ENCODE measurements around the gene ANKRD1.
"Not testable (repeated sequence)": the region's sequence is repeated elsewhere in the genome, so short reads cannot be mapped to it uniquely, and the experiment has no call there.

Gene ANKRD1

DNA sequence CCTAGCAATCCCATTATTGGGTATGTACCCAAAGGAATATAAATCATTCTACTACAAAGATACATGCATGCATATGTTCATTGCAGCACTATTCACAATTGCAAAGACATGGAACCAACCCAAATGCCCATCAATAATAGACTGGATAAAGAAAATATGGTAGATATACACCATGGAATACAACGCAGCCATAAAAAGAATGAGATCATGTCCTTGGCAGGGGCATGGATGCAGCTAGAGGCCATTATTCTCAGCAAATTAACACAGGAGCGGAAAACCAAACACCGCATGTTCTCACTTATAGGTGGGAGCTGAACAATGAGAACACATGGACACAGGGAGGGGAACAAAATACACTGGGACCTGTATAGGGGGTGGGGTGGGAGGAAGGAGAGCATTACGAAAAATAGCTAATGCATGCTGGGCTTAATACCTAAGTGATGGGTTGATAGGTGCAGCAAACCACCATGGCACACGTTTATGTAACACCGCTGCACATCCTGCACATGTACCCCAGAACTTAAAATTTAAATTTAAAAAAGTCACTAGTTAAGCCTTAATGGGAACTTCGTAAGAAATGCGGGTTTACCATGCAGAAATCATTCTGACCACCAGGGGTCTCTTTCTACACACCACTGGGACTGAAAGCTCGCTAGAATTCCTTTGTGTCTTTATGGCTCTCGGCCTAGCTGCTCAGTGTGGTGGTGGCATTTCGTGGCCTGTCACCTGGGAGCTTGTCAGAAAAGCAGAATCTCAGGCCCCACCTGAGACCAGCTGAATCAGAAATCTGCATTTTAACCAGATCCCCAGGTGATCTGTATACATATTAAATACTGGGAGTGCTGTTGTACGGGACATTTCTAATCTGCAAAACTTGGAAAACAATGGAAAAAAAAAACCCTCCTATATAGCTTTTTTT lies 9.5 kb downstream of the ANKRD1 start:
- DNase-seq = peak; percentile 16

DNA sequence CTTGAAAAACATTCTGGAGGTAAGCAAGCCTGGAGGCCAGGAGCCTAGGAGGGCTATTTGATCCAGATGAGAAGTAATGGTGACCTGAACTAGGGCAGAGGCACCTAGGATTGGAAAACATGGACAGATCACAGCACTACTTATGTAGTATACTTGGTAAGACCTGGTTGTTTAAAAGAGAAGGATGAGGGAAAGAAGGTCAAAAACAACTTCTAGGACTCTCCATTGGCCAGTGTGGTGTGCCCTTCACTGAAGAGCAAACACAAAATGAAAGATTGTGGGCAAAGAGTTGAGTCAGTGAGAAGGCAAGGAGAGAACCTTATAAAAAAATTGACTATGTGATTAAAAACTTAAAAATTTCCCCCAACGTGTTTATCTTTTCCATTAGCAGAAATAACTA lies 14.3 kb downstream of the ANKRD1 start:
- no peak for DNase-seq

DNA sequence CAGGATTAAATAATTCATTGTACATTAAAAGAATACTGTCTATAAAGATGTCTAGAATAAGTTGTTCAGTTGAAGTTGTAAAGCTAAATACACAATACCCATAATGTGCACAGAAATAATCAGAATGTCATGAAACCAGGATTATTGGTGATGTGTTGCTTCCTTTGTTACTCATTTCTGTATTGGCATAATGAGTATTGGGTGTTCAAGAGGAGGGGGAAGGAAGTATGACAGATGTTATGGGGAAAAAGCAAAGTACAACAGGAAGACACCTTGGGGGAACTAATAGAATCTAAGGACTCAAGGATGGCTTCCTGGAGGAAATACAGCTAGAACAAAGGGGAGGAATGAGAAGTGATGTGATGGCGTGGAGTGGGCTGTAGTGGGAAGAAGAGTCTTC lies 15.0 kb downstream of the ANKRD1 start:
- no peak for DNase-seq

DNA sequence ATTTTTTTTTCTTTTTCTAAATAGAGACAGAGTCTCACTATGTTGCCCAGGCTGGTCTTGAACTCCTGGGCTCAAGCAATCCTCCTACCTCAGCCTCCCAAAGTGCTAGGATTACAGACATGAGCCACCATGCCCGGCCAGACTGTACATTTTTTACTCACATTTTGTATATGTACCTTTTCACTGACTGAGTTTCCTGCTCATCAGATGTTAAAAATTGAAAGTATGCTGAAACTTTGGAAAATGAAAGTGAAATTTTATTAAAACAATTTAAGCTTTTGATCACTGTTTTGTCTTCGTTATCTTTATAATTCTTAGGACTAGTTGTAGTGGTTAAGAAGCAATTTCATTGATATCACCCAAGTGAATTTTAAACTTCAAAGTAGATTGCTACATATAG lies 24.0 kb downstream of the ANKRD1 start:
- DNase-seq = not testable (repeated sequence)

DNA sequence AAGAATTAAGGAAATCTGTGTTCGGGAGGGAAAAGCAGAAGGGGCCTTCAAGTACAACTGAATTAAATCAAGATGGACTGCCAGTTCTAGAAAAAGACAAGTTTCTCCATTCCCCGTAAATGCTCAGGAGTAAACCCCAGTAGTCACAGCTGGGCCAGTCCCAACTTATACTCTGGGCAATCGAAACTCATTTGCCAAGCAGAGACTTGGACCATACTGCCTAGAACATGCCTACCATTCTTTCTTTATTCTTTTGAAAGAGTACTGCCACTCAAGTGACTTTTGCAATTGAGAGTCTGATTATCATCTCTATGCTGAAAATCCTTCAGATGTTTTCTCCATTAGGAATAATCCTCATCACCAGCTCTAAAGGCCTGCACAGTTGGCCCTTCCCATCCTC lies 27.7 kb downstream of the ANKRD1 start:
- DNase-seq = no peak

DNA sequence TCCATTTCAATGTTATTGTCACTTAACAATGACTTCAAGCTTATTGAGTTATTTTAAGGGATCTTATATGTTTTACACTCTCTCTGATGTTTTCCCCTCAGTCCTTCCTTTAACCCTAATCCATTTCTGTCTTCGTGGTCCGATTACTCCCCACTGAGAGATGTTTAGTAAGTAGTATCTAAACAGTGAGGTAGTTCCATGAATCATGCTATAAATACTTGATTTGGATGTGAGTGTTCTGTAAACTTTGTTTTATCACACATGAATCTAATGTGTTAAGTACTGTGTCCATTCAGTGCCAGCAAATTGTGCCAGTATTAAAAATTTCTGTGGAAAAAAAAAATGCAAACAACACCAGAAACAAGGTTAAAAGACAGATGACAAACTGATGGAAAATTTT lies 30.5 kb downstream of the ANKRD1 start:
- no peak for DNase-seq

DNA sequence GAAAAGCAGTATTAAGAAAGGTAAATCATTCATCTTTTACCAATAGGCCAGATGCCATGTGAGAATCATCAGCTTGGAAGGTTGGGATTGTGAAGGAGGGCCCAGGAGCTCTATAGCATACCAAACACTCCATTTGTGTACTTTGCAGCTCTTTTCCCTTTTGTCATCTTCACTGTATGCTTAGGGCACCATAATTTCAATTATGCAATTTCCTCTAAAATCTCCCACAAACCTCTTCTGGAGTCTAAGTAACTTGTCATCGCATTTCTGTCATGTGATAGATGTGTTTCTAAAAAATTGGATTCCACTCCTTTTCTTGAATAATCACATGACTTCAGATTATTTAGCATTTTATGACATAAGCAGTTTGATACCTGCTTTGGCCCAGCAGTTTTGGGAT lies 31.3 kb downstream of the ANKRD1 start:
- DNase-seq = no peak

DNA sequence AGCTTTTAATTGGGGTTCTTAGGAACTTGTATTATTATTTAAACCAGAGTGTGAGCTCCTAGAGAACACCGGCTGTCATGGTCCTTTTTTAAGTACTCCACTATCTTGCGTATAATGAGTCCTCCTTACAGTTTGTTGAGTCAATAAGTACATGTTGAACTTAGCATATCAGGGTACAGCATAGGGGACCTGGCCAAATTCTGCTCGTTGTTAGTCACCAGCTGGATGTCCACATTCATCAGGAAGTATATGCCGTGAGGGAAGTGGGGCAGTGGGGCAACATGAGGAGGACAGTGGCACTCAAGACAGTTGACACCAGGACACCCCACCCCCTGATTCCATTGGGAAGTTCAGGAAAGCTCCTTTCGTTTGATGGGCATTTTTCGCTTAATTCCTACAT lies 32.5 kb downstream of the ANKRD1 start:
- DNase-seq = no peak

DNA sequence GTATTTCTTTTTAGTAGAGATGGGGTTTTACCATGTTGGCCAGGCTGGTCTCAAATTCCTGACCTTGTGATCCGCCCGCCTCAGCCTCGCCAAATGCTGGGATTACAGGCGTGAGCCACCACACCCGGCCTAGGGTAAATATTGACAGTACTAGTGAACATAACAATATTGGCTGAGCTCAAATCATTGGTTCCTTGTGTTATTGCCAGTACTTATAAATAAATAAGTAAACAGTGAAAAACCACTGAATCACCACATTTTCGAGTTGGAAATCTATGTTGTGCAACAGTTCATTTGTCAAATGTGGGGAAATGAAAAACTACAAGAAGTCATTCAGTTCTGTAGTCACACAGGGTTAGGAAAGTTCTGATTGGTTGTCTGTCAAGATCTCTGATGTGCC lies 33.3 kb downstream of the ANKRD1 start:
- DNase-seq = no peak

DNA sequence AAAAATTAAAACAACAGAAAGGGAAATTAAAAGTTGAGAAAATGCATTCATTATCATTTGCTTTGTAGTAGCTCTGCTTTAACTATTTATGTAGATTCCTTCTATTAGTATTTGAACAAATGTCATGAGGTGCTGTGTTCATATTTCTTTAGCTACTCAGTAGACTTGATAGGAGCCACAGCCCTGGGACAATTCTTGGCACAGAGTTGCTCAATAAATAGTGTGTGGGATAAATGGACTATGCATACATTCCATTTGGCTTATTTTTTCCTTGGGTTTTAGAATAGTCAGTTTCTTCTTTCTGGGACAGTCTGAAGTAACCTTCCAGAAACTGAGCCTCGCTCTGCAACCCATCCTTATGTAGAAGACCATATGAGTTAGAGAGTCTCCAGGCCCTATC lies 35.7 kb downstream of the ANKRD1 start:
- DNase-seq = no peak

DNA sequence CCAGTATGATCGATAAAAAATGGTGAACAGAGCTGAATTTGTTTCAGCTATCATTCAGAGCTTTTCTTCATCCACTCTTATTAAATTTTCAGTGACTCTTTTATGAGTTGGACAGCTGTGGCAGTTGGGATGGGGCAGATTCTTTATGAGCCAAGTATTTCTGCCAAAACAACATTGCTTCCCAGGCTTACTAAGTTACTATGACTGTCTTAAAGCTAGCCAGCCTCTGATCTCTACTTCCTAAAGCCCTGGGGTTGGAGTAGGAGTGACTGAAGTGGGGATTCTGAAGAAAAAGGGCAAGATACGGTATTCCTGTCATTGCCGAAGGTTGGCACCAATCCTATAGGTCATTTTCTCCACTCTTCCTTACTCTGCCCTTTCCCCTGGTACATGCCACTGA lies 36.5 kb downstream of the ANKRD1 start:
- no peak for DNase-seq

DNA sequence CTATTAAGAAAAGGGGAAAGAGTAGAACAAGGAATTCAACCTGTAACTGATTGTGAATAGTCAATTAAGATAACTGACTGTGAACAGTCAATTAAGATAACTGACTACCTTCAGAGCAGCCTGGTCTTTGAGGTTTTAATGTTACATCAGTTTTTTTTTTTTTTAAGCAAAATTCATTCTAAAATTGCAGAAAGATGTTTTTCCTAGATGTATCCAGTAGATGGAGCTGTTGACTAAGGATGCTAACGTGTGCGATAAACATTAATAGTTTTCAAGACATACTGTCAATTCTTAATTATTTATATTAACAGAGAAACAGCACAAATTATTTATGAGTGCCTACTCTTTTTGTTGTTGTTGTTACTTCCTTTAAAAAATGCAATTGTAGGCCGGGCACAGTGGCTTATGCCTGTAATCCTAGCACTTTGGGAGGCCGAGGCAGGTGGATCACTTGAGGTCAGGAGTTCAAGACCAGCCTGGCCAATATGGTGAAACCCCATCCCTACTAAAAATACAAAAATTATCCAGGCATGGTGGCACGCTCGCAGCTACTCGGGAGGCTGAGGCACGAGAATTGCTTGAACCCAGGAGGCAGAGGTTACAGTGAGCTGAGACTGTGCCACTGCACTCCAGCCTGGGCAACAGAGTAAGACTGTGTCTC lies 40.7 kb downstream of the ANKRD1 start:
- not testable (repeated sequence) for DNase-seq

DNA sequence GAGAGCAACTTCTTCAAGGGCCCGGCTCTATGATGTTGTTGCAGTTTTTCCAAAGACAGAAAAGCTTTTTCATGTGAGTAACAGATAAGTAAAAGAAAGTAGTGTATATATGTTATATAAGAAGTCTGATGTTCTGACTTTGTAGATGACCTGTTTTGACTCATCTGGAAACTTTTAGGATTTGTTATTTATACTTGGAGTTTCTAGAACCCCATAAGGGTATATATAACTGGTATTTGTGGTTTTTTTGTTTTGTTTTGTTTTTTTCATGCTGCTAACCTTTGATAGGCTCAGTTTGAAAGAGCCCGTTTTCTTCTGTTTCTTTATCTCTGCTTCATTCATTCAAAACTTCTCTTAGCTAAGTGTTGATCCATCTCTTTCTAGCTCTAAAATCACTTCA lies 41.8 kb downstream of the ANKRD1 start:
- no peak for DNase-seq

DNA sequence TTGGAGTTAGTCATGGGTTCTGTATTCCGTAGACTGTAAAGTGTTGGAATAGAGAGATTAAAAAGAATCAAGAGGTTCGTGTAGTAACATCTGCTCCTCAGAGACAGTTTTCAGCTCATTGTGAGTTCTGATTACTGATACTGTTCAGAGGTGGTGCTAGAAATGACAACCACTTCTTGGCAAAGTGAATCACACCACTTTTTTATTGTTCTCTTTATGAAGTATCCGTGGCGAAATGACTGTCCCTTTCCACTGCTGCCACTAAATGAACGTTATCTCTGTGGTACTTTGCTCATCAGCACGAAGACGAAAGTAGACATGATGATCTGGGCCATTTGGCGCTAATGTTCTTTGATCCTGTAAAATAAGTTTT lies 48.3 kb downstream of the ANKRD1 start:
- DNase-seq = no peak

DNA sequence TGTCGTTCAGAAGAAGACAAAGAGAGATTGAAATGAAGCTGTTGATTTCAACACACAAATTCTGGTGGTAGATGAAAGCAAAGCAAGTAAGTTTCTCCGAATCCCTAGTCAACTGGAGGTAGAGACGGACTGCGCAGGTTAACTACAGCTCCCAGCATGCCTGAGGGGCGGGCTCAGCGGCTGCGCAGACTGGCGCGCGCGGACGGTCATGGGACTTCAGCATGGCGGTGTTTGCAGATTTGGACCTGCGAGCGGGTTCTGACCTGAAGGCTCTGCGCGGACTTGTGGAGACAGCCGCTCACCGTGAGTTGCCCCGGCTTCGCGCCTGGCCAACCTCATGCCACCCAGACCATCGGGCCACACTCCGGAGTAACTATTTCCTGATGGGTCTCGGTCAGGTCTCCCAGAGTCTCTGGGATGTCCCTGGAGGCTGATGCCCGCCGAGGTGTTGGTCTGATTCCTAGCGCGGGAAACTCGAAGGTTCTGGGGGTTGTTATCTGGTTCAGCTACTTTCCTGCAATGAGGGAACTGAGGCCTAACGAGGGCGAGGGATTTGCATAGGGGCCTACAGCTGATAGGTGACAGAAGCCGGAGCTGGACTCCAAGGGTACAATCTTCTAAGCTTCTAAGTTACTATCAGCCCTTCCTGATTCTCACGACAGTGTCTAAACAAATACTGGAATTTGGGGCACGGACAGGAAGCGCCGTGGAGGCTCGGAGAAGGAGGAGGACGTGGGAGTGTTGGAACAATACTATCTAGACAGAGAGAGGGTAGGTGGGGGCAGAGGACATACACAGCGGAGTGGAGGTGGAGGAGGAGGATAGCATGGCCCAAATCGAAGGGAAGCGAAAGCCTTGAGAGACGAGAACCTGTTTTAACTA lies 48.9 kb downstream of the ANKRD1 start, which contains the start of gene RPP30:
Gene RPP30 (plus strand): TSS at position 209 of the 882 bp plus-strand sequence. CDS start 13 bp downstream, at position 222.
- peak; percentile 80 for DNase-seq

DNA sequence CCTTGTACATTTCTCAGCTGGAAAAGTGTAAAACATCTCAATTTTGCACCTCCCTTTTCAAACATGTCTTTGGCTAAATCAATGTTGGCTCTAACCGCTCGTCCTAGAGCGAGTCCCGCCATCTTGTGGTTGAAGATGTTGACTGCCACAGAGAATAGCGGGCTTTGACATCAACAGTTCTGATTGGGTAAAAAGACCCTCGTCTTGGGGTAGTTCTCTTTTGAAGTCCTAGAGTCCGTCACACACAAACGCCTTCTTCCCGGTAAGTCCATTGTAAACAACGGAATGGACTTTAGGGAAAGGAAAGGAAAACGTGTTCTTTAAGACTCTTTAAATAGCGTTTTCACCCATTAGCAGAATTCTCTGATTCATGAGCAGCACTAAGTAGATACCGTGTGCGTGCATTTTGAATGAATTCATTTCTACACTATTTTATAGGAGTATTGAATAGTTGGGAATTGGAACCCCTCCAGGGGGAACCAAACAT lies 49.6 kb downstream of the ANKRD1 start:
- peak; percentile 26 for DNase-seq

DNA sequence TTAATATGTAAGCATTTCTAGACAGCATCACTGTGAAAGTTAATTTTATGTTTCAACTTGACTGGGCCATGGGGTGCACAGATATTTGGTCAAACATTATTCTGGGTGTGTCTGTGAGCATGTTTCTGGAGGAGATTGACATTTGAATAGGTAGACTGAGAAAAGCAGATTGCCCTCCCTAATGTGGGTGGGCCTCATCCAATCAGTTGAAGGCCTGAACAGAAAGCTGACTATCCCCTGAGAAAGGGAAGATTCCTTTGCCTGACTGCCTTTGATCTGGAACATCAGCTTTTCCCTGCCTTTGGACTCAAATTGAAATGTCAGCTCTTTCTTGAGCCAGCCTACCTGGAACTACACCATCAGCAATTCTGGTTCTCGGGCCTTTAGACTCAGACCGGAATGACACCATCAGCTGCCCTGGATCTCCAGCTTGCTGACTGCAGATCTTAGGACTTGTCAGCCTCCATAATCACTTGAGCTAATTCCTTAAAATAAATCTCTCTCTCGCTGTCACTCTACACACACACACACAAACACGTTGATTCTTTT lies 54.8 kb downstream of the ANKRD1 start:
- no peak for DNase-seq

DNA sequence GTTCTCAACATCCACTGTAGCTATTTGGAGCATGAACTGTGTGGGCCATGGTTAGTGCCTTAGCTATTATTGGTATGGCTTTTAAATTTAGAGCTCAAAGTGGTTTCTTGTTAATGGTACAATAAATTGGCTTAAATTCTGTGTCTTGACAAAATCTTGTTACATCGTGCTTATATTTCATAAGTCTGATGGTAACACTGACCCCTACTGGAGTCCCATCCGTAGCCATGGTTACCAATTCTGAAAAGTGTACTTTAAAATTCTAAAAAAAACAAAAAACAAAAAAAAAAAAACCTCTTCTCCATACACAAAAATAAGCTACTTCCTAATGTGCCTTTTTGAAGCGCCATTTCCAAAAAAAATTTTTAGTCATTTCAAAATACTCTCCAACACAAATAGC lies 55.5 kb downstream of the ANKRD1 start:
- DNase-seq = no peak

DNA sequence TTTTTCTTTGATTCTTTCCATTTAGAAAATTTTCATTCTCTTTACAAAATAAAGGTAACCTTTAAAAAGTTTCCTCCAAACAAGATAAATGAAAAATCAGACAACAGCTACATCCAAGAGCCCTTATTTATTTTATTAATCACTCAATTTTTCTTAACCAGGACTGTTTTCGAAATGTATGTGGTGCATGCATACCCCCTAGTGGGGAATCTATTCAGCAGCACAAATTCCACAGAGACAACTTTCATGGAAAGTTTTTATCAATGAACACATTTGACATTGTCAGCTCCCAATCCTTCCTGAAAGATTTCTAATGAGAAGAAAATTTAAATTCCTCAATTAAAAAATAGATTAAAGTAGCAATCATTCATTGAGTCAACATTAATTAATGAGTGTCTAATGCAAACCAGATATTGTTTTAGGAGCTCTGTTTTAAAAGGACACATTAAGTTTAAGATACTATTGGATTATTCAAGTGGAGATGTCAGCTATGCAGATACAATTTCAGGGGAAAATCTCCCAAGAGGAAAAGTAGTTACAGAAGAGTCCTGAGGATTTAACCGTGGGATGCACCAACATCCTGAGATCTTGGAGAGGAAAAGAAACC lies 57.9 kb downstream of the ANKRD1 start:
- no peak for DNase-seq

All from stimulated activated CD4-positive, alpha-beta T cell treated with anti-CD3 and anti-CD28 coated beads, Interleukin-12 subunit alpha, Interleukin-12 subunit beta, amount 100 ng/mL, for 4 hours (primary cell).